ENCODE data around the gene BMERB1. TPM values are rescaled to one million over a fixed set of nuclear protein-coding genes. Genes with fewer than 3 reads are reported as not detected.
A peak's percentile ranks its signal among the peaks of the same experiment; 100 is the strongest.

The BMERB1 gene
- total and polyA plus RNA-seq, 9 of the 15 experiments (the other 6 are each of a cell fraction or from before 2014, with no cell fraction given): 0.29 to 2.9 (median 0.94) TPM

DNA sequence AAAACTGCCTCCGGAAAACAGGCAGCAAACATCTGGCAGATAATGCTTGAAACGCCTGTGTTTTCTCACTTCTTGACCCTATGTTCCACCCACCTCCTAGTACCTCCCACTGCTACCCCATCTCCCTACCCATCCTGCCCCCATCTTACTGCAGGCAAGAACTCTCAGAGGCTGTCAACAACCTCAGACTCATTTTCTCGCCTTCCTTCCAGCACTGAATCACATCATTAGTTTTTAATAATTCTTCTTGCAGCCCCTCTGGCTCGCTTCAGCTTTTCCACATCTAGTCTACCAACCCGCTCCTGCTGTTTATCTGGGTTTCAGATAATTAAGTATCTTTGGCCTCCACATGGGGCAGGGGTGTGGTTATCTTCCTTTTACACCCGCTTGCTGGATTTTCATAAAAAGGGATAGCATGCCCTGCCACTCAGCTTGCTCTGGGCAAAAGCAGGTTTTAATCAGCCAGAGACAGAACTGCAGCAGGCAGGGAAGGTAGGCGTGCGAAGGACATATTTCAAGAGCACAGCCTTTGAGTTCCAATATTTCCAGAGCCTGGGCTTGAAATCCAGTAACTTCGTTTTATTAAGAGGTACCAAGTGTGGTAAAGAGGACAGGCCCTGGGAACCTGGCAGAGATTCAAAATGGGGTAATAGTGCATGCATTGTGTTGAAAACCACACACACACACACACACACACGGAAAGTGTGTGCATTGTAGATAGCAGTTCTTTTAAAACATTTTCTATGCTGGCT is 87.5 kb downstream of the BMERB1 start (continued):
- TF ChIP-seq, protein P1, sequence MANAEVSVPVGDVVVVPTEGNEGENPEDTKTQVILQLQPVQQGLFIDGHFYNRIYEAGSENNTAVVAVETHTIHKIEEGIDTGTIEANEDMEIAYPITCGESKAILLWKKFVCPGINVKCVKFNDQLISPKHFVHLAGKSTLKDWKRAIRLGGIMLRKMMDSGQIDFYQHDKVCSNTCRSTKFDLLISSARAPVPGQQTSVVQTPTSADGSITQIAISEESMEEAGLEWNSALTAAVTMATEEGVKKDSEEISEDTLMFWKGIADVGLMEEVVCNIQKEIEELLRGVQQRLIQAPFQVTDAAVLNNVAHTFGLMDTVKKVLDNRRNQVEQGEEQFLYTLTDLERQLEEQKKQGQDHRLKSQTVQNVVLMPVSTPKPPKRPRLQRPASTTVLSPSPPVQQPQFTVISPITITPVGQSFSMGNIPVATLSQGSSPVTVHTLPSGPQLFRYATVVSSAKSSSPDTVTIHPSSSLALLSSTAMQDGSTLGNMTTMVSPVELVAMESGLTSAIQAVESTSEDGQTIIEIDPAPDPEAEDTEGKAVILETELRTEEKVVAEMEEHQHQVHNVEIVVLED (CRISPR knock-in tag; IDR thresholded peaks at IDR 0.05): no peak
- TF ChIP-seq NR2F6 (CRISPR knock-in tag; IDR thresholded peaks at IDR 0.05) (no peak), POLR2B (IDR thresholded peaks at IDR 0.05; ENCODE audit: low read depth, partially characterized antibody) (peak; percentile 49), ZNF75A (CRISPR knock-in tag; IDR thresholded peaks at IDR 0.05) (no peak), CHD1 (IDR thresholded peaks at IDR 0.05; ENCODE audit: low read length) (no peak), HDGF (IDR thresholded peaks at IDR 0.05) (0 out of 2 replicates have a peak, but pooled peaks have one; percentile 51), HNRNPUL1 (IDR thresholded peaks at IDR 0.05; ENCODE audit: low read length) (no peak), DNMT1 (IDR thresholded peaks at IDR 0.05) (peak; percentile 88; the same call in 1 of the 2 replicates), SMARCA4 (IDR thresholded peaks at IDR 0.05) (peak; percentile 96), KDM2B (CRISPR knock-in tag; IDR thresholded peaks at IDR 0.05) (no peak), EZH2 (IDR thresholded peaks at IDR 0.05; ENCODE audit: borderline replicate concordance, low read depth, low read length) (no peak), FOXA3 (CRISPR knock-in tag; conservative IDR thresholded peaks at IDR 0.05 in 1 of 2, IDR thresholded peaks at IDR 0.05 in 1 of 2) (0 out of 4 replicates have a peak, but pooled peaks of 1 of the 2 experiments have one; percentile 16), SRSF9 (IDR thresholded peaks at IDR 0.05; ENCODE audit: borderline replicate concordance, low read depth, low read length) (no peak), ZEB2 (IDR thresholded peaks at IDR 0.05) (peak; percentile 26; the same call in 1 of the 2 replicates)
- TF ChIP-seq, protein P2, sequence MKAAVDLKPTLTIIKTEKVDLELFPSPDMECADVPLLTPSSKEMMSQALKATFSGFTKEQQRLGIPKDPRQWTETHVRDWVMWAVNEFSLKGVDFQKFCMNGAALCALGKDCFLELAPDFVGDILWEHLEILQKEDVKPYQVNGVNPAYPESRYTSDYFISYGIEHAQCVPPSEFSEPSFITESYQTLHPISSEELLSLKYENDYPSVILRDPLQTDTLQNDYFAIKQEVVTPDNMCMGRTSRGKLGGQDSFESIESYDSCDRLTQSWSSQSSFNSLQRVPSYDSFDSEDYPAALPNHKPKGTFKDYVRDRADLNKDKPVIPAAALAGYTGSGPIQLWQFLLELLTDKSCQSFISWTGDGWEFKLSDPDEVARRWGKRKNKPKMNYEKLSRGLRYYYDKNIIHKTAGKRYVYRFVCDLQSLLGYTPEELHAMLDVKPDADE (conservative IDR thresholded peaks at IDR 0.05; ENCODE audit: control insufficient read depth, low read depth, low read length): no peak; the same call in 1 of the 2 replicates
- TF ChIP-seq, protein P3, sequence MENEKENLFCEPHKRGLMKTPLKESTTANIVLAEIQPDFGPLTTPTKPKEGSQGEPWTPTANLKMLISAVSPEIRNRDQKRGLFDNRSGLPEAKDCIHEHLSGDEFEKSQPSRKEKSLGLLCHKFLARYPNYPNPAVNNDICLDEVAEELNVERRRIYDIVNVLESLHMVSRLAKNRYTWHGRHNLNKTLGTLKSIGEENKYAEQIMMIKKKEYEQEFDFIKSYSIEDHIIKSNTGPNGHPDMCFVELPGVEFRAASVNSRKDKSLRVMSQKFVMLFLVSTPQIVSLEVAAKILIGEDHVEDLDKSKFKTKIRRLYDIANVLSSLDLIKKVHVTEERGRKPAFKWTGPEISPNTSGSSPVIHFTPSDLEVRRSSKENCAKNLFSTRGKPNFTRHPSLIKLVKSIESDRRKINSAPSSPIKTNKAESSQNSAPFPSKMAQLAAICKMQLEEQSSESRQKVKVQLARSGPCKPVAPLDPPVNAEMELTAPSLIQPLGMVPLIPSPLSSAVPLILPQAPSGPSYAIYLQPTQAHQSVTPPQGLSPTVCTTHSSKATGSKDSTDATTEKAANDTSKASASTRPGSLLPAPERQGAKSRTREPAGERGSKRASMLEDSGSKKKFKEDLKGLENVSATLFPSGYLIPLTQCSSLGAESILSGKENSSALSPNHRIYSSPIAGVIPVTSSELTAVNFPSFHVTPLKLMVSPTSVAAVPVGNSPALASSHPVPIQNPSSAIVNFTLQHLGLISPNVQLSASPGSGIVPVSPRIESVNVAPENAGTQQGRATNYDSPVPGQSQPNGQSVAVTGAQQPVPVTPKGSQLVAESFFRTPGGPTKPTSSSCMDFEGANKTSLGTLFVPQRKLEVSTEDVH (IDR thresholded peaks at IDR 0.05; ENCODE audit: low read depth, partially characterized antibody): no peak
- TF ChIP-seq, protein P4, sequence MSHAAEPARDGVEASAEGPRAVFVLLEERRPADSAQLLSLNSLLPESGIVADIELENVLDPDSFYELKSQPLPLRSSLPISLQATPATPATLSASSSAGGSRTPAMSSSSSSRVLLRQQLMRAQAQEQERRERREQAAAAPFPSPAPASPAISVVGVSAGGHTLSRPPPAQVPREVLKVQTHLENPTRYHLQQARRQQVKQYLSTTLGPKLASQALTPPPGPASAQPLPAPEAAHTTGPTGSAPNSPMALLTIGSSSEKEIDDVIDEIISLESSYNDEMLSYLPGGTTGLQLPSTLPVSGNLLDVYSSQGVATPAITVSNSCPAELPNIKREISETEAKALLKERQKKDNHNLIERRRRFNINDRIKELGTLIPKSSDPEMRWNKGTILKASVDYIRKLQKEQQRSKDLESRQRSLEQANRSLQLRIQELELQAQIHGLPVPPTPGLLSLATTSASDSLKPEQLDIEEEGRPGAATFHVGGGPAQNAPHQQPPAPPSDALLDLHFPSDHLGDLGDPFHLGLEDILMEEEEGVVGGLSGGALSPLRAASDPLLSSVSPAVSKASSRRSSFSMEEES (CRISPR knock-in tag; IDR thresholded peaks at IDR 0.05): no peak
- TF ChIP-seq, protein P5, sequence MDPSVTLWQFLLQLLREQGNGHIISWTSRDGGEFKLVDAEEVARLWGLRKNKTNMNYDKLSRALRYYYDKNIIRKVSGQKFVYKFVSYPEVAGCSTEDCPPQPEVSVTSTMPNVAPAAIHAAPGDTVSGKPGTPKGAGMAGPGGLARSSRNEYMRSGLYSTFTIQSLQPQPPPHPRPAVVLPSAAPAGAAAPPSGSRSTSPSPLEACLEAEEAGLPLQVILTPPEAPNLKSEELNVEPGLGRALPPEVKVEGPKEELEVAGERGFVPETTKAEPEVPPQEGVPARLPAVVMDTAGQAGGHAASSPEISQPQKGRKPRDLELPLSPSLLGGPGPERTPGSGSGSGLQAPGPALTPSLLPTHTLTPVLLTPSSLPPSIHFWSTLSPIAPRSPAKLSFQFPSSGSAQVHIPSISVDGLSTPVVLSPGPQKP (CRISPR knock-in tag; IDR thresholded peaks at IDR 0.05): no peak
- TF ChIP-seq, protein P6, sequence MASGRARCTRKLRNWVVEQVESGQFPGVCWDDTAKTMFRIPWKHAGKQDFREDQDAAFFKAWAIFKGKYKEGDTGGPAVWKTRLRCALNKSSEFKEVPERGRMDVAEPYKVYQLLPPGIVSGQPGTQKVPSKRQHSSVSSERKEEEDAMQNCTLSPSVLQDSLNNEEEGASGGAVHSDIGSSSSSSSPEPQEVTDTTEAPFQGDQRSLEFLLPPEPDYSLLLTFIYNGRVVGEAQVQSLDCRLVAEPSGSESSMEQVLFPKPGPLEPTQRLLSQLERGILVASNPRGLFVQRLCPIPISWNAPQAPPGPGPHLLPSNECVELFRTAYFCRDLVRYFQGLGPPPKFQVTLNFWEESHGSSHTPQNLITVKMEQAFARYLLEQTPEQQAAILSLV (tag; IDR thresholded peaks at IDR 0.05): no peak

Measured in K562 (cell line).